ENCODE data around the gene ADAMTS10.
"Not testable (repeated sequence)": the region's sequence is repeated elsewhere in the genome, so short reads cannot be mapped to it uniquely, and the experiment has no call there.

The ADAMTS10 gene

DNA sequence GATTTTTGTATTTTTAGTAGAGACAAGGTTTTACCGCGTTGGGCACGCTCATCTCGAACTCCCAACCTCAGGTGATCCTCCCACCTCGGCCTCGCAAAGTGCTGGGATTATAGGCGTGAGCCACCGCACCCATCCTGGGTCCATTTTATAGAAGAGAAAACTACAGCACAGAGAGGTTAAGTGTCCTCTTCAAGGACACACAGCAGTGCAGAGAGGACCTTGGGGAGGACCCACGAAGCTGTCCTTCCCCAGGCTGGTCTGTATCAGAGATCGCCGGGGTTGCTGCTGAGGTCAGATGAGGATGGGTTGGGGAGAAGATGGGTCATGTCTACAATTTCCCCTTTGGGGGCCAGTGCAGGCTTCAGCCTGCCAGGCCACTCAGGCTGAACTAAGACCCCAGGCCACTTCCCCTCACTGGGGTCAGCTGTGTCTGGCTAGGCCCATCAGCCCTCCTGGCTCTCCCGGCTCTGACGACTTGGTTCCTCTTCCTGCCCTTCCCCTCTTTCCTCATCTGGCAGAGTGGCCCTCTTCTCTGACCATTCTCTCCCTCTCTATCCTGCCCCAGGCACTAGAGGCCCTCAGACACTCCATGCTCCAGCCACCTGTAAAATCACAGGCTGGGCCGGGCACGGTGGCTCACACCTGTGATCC, 42.9 kb downstream of the ADAMTS10 start:
- in situ Hi-C loops (cut with MboI; ENCODE audit: low sequenced_read_pairs), result no loop called here

DNA sequence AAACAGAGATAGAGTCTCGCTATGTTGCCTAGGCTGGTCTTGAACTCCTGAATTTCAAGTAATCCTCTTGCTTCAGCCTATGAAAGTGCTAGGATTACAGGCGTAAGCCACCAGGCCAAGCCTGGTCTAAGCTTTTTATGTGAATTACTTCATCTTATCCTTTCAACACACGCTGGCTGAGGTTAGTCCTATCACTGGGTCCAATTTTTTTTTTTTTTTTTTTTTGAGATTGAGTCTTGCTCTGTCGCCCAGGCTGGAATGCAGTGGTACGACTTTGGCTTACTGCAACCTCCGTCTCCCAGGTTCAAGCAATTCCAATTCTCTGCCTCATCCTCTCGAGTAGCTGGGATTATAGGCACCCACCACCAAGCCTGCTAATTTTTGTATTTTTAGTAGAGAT, 43.7 kb downstream of the ADAMTS10 start:
- in situ Hi-C loops (cut with MboI; ENCODE audit: low sequenced_read_pairs), result no loop called here

DNA sequence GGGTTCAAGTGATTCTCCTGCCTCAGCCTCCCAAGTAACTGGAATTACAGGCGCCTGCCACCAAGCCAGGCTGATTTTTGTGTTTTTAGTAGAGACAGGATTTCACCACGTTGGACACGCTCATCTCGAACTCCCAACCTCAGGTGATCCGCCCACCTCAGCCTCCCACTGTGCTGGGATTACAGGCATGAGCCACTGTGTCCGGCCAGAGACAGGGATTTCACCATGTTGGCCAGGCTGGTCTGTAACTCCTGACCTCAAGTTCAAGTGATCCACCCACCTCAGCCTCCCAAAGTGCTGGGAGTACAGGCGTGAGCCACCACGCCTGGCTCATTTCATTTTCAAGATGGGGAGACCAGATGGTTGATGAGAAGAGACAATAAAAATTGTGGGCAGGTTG, 45.6 kb downstream of the ADAMTS10 start:
- in situ Hi-C loops (cut with MboI; ENCODE audit: low sequenced_read_pairs), result not testable (repeated sequence)

DNA sequence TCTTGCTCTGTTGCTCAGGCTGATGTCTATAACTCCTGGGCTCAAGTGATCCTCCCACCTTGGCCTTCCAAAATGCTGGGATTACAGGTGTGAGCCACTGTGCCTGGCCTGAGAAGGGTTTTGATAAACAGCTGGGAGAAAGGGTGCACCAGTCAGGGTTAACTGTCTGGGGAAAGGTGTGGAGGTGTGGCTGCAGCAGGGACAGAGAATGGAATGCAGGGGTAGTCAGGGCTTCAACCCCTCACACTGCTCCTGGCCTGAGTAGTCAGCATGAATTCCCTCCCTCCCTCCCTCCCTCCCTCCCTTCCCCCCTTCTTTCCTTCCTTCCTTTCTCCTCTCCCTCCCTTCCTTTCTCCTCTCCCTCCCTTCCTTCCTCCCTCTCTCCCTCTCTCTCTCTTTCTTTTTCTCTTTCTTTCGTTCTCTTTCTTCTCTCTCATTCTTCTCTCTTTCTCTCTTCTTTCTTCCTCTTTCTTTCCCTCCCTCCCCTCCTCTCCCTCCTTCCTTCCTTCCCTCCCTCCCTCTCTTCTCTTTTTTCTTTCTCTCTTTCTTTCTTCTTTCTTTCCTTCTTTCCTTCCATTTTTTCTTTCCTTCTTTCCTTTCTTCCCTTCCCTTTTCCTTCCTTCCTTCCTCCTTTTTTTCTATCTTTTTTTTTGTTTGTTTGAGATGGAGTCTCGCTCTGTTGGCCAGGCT, 49.3 kb downstream of the ADAMTS10 start:
- in situ Hi-C loops (cut with MboI; ENCODE audit: low sequenced_read_pairs), result no loop called here

DNA sequence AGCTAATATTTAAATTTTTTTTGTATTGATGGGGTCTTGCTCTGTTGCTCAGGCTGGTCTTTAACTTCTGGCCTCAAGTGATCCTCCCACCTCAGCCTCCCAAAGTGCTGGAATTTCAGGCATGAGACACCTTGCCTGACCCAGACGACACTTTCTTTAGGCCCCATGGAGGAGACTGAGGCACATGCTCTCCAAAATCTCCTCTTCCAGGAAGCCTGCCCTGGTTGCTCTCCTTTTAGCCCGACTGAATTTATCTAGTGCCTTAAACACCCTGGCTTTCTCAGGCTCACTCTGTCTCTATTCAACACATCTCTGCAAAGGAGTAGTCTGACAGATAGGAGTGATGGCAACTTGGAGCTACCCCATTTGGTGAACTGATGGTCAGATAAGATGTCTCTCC, 52.2 kb downstream of the ADAMTS10 start:
- in situ Hi-C loops (cut with MboI; ENCODE audit: low sequenced_read_pairs), result no loop called here

DNA sequence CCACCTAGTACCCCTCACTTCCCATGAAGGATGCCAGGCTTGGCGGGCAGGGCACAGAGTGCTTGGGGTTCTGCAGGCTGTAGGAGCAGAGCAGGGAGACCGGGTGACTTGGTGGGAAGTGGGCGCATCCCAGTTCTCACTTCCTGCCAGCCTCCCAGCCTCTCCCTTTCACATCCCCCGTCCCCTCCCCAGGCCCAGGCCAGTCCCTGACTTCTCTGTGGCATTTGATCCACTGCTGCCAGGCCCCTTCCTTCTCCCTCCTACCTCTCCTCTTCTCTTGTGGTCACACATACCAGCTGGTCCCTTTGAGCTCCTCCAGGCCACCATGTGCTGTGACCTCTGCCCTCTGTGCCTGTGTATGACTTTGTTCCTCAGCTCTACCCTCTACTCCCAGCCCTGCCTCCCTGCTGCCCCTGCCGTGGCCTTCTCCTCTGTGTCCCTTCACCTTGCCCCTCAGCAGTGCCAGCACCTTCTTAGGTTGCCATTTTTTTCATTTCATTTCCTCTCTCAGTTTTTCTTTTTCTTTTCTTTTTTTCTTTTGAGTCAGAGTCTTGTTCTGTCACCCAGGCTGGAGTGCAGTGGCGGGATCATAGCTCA, 52.8 kb downstream of the ADAMTS10 start:
- in situ Hi-C loops (cut with MboI; ENCODE audit: low sequenced_read_pairs), result no loop called here

DNA sequence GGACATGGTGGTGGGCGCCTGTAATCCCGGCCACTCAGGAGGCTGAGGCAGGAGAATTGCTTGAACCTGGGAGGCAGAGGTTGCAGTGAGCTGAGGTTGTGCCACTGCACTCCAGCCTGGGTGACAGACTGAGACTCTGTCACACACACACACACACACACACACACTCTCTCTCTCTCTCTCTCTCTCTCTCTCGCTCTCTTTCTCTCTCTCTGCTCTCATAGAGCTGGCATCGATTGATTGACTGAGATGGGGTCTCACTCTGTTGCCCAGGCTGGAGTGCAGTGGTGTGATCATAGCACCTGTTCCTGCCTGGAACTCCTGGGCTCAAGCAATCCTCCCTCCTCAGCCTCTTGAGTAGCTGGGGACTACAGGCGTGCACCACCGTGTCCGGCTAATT, 56.8 kb downstream of the ADAMTS10 start:
- in situ Hi-C loops (cut with MboI; ENCODE audit: low sequenced_read_pairs), result not testable (repeated sequence)

DNA sequence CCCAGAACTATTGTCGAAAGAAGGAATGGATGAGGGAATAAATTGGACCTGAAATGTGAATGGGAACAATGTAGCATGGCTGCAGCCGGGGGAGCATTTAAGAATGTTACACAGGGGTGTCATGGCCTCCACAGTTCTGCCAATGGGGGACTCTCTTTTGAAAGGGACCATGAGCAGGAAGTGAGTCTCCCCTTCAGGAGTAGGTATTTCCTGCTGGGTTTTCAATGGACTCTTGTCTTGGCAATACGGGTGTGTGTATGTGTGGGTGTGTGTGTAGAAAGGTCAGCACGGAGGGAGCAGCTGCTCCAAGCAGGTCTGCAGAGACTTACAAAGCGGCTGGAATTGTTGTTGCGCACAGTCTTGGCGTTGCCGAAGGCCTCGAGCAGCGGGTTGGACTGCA, 57.7 kb downstream of the ADAMTS10 start:
- in situ Hi-C loops (cut with MboI; ENCODE audit: low sequenced_read_pairs), result no loop called here

DNA sequence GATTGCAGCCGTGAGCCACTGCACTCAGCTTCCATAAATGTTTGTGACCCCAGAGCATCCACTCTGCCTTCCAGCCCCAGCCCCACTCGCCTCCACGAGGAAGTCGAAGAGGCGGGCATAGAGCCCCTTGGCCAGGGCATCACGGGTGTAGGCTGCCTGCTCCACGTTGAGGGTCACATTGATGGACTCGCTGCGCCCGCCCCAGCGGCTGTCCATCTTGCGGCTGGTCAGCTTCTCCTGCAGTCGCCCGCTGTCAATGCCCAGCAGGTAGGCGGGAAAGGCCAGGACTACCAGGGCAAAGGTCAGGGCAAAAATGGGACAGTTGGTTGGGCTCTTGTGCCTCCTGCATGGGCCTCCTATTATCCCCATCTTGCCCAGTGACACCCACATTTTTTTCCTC, 60.4 kb downstream of the ADAMTS10 start:
- in situ Hi-C loops (cut with MboI; ENCODE audit: low sequenced_read_pairs), result no loop called here

DNA sequence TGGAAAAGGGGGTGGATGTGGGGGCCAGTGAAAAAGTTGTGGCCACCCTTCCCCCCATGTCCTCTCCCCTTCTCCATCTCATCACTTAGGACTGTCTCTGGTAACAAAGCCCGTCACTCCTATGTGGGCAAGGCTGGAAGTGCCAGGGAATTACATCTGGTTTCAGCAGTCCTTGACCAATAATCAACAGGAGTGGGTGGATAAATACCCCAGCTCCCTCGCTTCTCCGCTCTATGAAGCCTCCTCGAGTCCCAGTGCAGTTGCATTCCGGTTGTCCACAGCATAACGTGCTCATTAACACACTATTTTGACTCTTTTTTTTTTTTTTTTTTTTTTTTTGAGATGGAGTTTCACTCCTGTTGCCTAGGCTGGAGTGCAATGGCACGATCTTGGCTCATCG, 64.8 kb downstream of the ADAMTS10 start:
- in situ Hi-C loops (cut with MboI; ENCODE audit: low sequenced_read_pairs), result no loop called here

DNA sequence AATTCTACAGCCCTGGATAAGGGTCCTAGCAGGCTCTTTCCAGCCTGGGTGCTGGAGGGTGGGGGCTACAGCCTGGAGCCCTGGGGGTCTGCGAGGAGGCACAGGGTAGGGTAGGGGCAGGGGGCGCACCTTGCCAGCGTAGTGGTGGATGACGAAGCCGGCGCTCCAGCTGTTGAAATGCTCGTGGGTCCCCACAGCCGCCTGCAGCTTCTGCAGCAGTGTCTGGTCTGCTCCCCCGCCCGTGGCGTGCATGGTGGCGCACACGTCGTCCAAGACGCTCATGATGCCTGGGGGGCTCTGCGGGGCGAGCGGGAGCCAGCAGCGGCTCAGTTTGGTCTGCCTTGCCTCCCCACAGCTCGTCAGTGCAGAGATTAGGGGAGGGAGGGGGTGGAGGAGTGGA, 66.3 kb downstream of the ADAMTS10 start:
- in situ Hi-C loops (cut with MboI; ENCODE audit: low sequenced_read_pairs), result no loop called here

DNA sequence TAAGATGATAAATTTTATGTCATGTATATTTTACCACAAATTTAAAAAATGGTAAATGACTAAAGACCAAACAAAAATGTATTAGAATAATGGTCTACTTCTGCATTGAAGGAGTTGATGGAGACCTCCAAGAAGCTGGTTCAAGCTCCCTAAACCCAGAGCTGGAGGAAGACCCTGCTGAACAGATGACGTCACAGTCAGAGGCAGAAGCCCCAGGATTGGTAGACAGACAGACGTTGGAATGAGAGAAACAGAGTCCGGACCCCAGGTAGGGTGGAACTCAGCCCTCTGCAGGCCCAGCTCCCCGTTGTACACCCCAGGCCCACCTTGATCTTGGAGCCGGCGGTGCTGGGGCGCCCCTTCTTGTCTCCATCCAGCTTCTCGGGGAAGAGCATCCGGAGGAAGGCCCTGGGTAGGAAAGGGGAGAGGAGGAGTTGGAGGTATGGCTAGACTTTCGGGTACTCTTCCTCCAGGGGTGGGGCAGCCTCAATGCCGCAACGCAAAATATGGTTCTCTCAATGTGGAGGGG, 70.8 kb downstream of the ADAMTS10 start:
- in situ Hi-C loops (cut with MboI; ENCODE audit: low sequenced_read_pairs), result no loop called here

DNA sequence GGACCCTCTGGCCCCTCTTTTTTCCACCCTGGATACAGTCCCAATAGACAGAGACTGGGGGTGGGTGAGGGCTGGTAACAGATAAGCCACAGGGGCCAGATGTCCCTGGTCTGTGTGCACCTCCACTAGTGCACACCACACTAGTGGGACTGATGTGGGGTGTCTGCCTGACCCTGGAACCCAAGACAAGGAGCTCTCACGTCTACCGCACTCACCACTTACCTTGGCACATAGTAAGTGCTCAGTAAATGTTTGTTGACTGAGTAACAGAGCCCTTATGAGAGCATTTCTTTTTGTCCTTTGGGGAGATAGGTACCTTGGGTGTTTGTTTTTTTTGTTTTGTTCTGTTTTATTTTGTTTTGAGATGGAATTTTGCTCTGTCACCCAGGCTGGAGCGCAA, 73.4 kb downstream of the ADAMTS10 start:
- in situ Hi-C loops (cut with MboI; ENCODE audit: low sequenced_read_pairs), result no loop called here

DNA sequence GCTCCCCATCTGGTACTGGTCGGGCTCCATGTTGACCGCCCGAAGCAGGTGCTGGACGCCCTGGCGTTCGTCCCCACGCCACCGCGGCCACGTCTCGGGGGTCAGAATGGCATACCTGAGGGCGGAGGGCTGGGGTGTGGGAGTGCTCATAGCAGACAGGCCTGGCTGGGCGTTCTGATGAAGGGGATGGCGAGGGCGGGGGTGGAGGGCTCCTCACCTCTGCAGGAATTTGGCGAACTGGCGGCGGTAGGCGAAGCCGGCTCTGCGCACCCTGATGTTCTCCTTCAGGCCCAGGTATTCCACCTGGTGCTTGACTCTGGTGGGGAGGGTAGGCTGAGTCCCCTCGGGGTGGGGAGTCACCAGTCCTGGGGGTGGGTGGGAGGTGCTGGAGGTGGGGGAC, 74.2 kb downstream of the ADAMTS10 start:
- in situ Hi-C loops (cut with MboI; ENCODE audit: low sequenced_read_pairs), result no loop called here

DNA sequence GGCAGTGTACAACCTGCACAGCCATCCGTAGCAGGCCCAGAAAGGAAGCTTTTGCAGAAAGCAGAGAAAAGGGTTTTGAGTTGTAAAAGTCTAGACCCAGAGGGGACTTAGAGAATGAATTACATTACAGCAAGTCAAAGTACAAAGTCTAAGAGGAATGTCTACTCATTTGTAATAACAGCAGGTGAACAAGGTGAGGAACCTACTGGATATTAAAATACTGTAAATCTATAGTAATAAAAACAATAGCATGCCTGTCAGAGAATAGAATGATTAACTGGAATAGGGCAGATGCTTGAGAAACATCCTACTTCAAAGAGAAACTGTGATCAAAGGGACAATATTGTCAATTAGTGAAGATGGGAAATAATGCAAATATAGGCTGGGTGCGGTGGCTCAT, 78.3 kb downstream of the ADAMTS10 start:
- in situ Hi-C loops (cut with MboI; ENCODE audit: low sequenced_read_pairs), result no loop called here

DNA sequence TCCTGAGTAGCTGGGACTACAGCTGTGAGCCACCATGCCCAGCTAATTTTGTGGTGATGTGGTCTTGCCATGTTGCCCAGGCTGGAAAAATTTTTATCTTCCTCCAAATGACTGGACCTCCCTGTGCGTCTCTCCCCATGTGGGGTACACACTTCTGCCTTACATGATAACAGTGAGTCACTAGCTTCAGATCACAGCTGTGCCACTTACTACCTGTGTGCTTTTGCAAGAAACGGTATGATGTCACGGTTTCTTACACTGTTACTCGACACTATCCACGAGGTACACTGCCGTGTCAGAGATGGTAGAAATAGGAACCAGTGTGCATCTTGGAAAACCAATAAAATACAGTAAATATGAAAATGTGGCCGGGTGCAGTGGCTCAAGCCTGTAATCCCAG, 79.0 kb downstream of the ADAMTS10 start:
- in situ Hi-C loops (cut with MboI; ENCODE audit: low sequenced_read_pairs), result no loop called here

Data from HL-60/S4 (cell line).